Heart left ventricle (tissue), 16 donors: ENCODE results near the gene RNF212. TPM values are rescaled to one million over a fixed set of nuclear protein-coding genes. Genes with fewer than 3 reads are reported as not detected.

ENCODE experiments used
- ATAC-seq, 4 donors: fragments of 200-7000 bp; cut with Tn5 transposase; one replicate each; pipeline ENCODE4 v1.9.1; 2020 to 2022; ENCODE audit warnings: moderate library complexity in 4 of 4, mild to moderate bottlenecking in 3 of 4, moderate number of reproducible peaks in 1 of 4
- DNase-seq, 5 donors: peaks; one replicate each; pipeline ENCODE4 v3.0.0-alpha.2; 2020
- H3K27ac ChIP-seq, 12 donors: fragments of 200-600 bp; sonication (generic) in 4 of 12; one replicate each; pipeline versions ENCODE4 v1.5.0 to v1.8.0; 2016 to 2022; ENCODE audit warnings: mild to moderate bottlenecking in 2 of 12
- H3K27me3 ChIP-seq, 9 donors: fragments of 200-600 bp; sonication (generic) in 2 of 9; one replicate each; pipeline versions ENCODE4 v1.5.1 to v1.8.0; 2016 to 2022; ENCODE audit warnings: mild to moderate bottlenecking in 3 of 9
- H3K36me3 ChIP-seq, 9 donors: fragments of 200-600 bp; sonication (generic) in 2 of 9; one replicate each; pipeline versions ENCODE4 v1.5.0 to v1.8.0; 2018 to 2022; ENCODE audit warnings: mild to moderate bottlenecking in 2 of 9
- H3K4me1 ChIP-seq, 12 donors: fragments of 200-600 bp; sonication (generic) in 4 of 12; one replicate each; pipeline versions ENCODE4 v1.5.0 to v1.8.0; 2016 to 2022; ENCODE audit warnings: mild to moderate bottlenecking in 3 of 12
- H3K4me3 ChIP-seq, 12 donors: fragments of 200-600 bp; sonication (generic) in 4 of 12; one replicate each; pipeline versions ENCODE4 v1.5.0 to v1.8.0; 2017 to 2022; ENCODE audit warnings: mild to moderate bottlenecking in 9 of 12, moderate library complexity in 4 of 12
- H3K9me3 ChIP-seq, 12 donors: fragments of 200-600 bp; sonication (generic) in 4 of 12; one replicate each; pipeline versions ENCODE4 v1.5.0 to v1.8.0; 2016 to 2022; ENCODE audit warnings: mild to moderate bottlenecking in 1 of 12
- CTCF ChIP-seq, 12 donors: fragments of 200-600 bp; sonication (generic) in 4 of 12; IDR thresholded peaks; one replicate each; pipeline versions ENCODE4 v1.5.0 to v1.8.0; 2018 to 2022; ENCODE audit warnings: antibody characterized with exemption in 12 of 12, mild to moderate bottlenecking in 5 of 12
- POLR2A ChIP-seq, 2 donors: fragments of 450-650 bp; IDR thresholded peaks; one replicate each; pipeline ENCODE4 v1.6.1; 2017; ENCODE audit warnings: antibody characterized with exemption in 2 of 2, mild to moderate bottlenecking in 2 of 2, moderate library complexity in 2 of 2
- WGBS, 4 donors: extraction: QIAGEN DNeasy Blood & Tissue Kit in 2 of 4; methylation state at CpG; one replicate each; pipeline versions ENCODE4 v1.1.5 to v1.1.7; 2013 to 2018; 5-methylcytosine and 5-hydroxymethylcytosine counted together
- intact Hi-C, 10 donors: fragments of 100-400 bp; cut with DNase I; formaldehyde crosslinking; loops; one replicate each; pipeline versions ENCODE4 v1.11.1 to v1.14.2; 2022
- polyA plus RNA-seq, 2 donors: library from polyadenylated mRNA; stranded (reverse); fragments of 200-250 nt; gene quantifications; one replicate each; pipeline ENCODE4 v1.2.3, GENCODE V29; 2013
- total RNA-seq, 9 donors: library from RNA; depleted of rRNA in 2 of 9; stranded (reverse); fragments of >200 nt in 2 of 9; fragmentation: NEBNext Ultra II Directional in 3 of 9; extraction: Animal tissue kit (Norgen Biotek cat#: 25700) in 3 of 9; gene quantifications; one replicate each; pipeline versions ENCODE4 v1.1.0 to v1.2.4, GENCODE V29; 2016 to 2023
- donor health status: ischemic (EF 13 %, LVEDD 7.1; RV severe dilation, severe dysfunction).
- donor health status: healthy with polysubstance abuse.
- donor health status: DM: no; HTN: yes; CAD: no.
- donor health status: DM: no; HTN: no; CAD: no.
- donor health status: ischemic (EF 25% LVEDD 6.9; RV normal size, moderate dysfunction).
- donor health status: ischemic (EF 25% LVEDD 5.7; RV mildly dilated, moderate dysfunction).
- donor health status: healthy.
- donor health status: DM: yes; HTN: yes; CAD: no.
- donor health status: ischemic (EF 35%, LVEDD 5.7; RV mildly dilated, moderate dysfunction).
- donor health status: nonischemic (EF 11% LVEDD 7.7; RV severe dilation, severe dysfunction).
- donor health status: DM: yes; HTN: yes; CAD: no.
- donor health status: PGD.
- donor health status: ischemic (EF 29% LVEDD 5.4; RV normal size, mild dysfunction).
- donor health status: nonischemic (EF 23%, LVEDD 6.1; RV moderate dilation, normal function).

RNF212 gene
- total and polyA plus RNA-seq, 11 donors: 0.25 to 1.6 (median 0.48) TPM; not detected in 4

GRCh38 chr4:1137063-1137776 is 23.9 kb upstream of the RNF212 start:
- H3K36me3 ChIP-seq: no peaks in the 10 kb centered on the region
- peak overlapping the region in 5 of 12 donors; percentile 7 to 45 (median 32) for H3K4me3 ChIP-seq
- ATAC-seq (no peak), DNase-seq (no peak)
- intact Hi-C loops: loop anchor here in 3 of 10 donors (10.0 kb wide), 2 partner anchors 218 to 488 kb away; no protein-coding TSS in a partner anchor
- peaks cover 0 to 14% (median 3%) of the 10 kb centered on the region in 9 donors for H3K27me3 ChIP-seq
- no peaks in the 10 kb centered on the region for H3K9me3 ChIP-seq
- H3K4me1 ChIP-seq: peaks cover 0 to 17% (median 0%) of the 10 kb centered on the region in 12 donors
- H3K27ac ChIP-seq: peak overlapping the region in 1 of 12 donors; percentile 69
- TF ChIP-seq POLR2A (IDR thresholded peaks at IDR 0.05) (no peak), CTCF (IDR thresholded peaks at IDR 0.05) (no peak)
- 68 to 76% (median 73%) methylated on average over 8 of the region's 8 CpGs for WGBS, 4 donors

- H3K9me3 ChIP-seq: no peaks in the 10 kb centered on the region
- no peak for TF ChIP-seq POLR2A (IDR thresholded peaks at IDR 0.05)
- no peak for TF ChIP-seq CTCF (IDR thresholded peaks at IDR 0.05)
- H3K36me3 ChIP-seq: no peaks in the 10 kb centered on the region
- no peak overlapping the region for H3K27ac ChIP-seq
- ATAC-seq (peak in 1 of 4 donors; percentile 31), DNase-seq (no peak)
- 36 to 47% (median 39%) methylated on average over 4 of the region's 4 CpGs for WGBS, 4 donors
- intact Hi-C loops: loop anchor here in 3 of 10 donors (10.0 kb wide), 2 partner anchors 219 to 489 kb away; no protein-coding TSS in a partner anchor
- H3K27me3 ChIP-seq: peaks cover 0 to 12% (median 3%) of the 10 kb centered on the region in 9 donors
- no peak overlapping the region for H3K4me3 ChIP-seq
- H3K4me1 ChIP-seq: peaks cover 0 to 17% (median 0%) of the 10 kb centered on the region in 12 donors
Observed at GRCh38 chr4:1136048-1136447, 22.7 kb upstream of the RNF212 start.

- 43 to 65% (median 56%) methylated on average over 8 of the region's 8 CpGs for WGBS, 4 donors
- no peak overlapping the region for H3K4me3 ChIP-seq
Observed at GRCh38 chr4:1133033-1133432, 19.7 kb upstream of the RNF212 start.

More at GRCh38 chr4:1133033-1133432, 19.7 kb upstream of the RNF212 start:
- no peaks in the 10 kb centered on the region for H3K9me3 ChIP-seq
- no peak overlapping the region for H3K27ac ChIP-seq
- peaks cover 0 to 15% (median 0%) of the 10 kb centered on the region in 12 donors for H3K4me1 ChIP-seq
- DNase-seq: no peak
- ATAC-seq: no peak
- no peak for TF ChIP-seq CTCF (IDR thresholded peaks at IDR 0.05)
- no peak for TF ChIP-seq POLR2A (IDR thresholded peaks at IDR 0.05)
- intact Hi-C loops: loop anchor here in 7 of 10 donors (2.0 to 10.0 kb wide), 5 partner anchors 134 to 492 kb away; no protein-coding TSS in a partner anchor
- no peaks in the 10 kb centered on the region for H3K27me3 ChIP-seq
- H3K36me3 ChIP-seq: no peaks in the 10 kb centered on the region
